ENCODE results near the gene GSAP.

DNA sequence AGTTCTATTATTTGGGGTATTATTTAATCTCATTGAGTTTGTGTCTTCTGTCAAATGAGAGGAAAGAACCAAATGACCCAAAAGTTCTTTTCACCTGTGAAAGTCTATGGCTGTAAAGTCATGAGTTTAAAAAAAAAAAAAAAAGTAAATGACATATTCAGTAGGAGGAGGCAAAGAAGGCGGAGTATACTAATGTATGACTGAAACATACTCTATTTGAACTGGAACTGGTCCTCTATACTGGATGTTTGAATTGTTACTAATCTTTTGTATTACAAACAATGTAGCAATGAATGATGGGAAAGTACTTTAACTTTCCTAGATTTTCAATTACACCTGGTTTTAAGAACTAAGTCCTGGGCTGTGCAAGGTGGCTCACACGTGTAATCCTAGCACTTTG is 24.9 kb upstream of the GSAP start:
- TF ChIP-seq POLR2A (IDR thresholded peaks at IDR 0.05) = no peak
- TF ChIP-seq CTCF (IDR thresholded peaks at IDR 0.05) = no peak
- no peak for TF ChIP-seq POLR2AphosphoS5 (IDR thresholded peaks at IDR 0.05; ENCODE audit: insufficient read depth in 1 of 2, low read depth in 1 of 2)
